Measurements from ENCODE around the gene BLVRB.
"Not testable (repeated sequence)": the region's sequence is repeated elsewhere in the genome, so short reads cannot be mapped to it uniquely, and the experiment has no call there.

Gene BLVRB

GRCh38 chr19:40458597-40458974, 7.0 kb downstream of the BLVRB start:
- Histone ChIP-seq H3K4me1 (ENCODE audit: control insufficient read depth in 2 of 2, insufficient read depth in 1 of 2, low read depth in 1 of 2, low read length in 2 of 2) (no peaks in the 10 kb centered on the region), H3K4me3 (ENCODE audit: low read length in 2 of 2) (no peak overlapping the region), H2BK120ac (ENCODE audit: low read depth, low read length) (no peak overlapping the region), H3K27ac (replicated peaks; ENCODE audit: low read length) (no peak overlapping the region), H4K8ac (ENCODE audit: low read depth, low read length) (no peak overlapping the region), H3K9me3 (replicated peaks in 1 of 2; ENCODE audit: control insufficient read depth in 2 of 2, insufficient read depth in 1 of 2, low read depth in 1 of 2, low read length in 2 of 2) (no peaks in the 10 kb centered on the region), H3K79me1 (ENCODE audit: low read depth, low read length) (no peaks in the 10 kb centered on the region), H2AFZ (ENCODE audit: low read length) (no peak overlapping the region), H3K27me3 (ENCODE audit: control insufficient read depth in 3 of 3, insufficient read depth in 3 of 3, low read depth in 1 of 3, low read length in 3 of 3) (no peaks in the 10 kb centered on the region), H2BK5ac (ENCODE audit: low read length) (no peak overlapping the region), H3K23ac (ENCODE audit: low read depth, low read length, poor library complexity) (peak overlapping the region; percentile 65), H3K36me3 (replicated peaks in 1 of 2; ENCODE audit: control insufficient read depth in 2 of 2, insufficient read depth in 2 of 2, low read length in 2 of 2) (no peaks in the 10 kb centered on the region), H3K4me2 (ENCODE audit: insufficient read depth, low read length, poor library complexity, severe bottlenecking) (no peak overlapping the region), H2BK15ac (ENCODE audit: low read length) (no peak overlapping the region), H3K18ac (ENCODE audit: low read length) (peak overlapping the region; percentile 57), H3K4ac (ENCODE audit: low read length) (no peak overlapping the region), H3K14ac (ENCODE audit: low read length) (no peak overlapping the region), H2AK5ac (ENCODE audit: low read depth, low read length) (no peak overlapping the region), H3K9ac (ENCODE audit: low read depth, low read length, poor library complexity) (no peak overlapping the region), H4K91ac (ENCODE audit: low read depth, low read length, poor library complexity) (no peak overlapping the region), H2BK12ac (ENCODE audit: low read length) (no peak overlapping the region)
- no CpG with 5 or more reads among the region's 3 CpGs for WGBS, 2 donors (ENCODE audit: extremely low coverage in 2 of 2, insufficient read length in 2 of 2, insufficient replicate concordance in 1 of 2)
- no peak for DNase-seq (ENCODE audit: low spot score)

- Histone ChIP-seq H4K91ac (ENCODE audit: low read depth, low read length, poor library complexity) (no peak overlapping the region), H2BK15ac (ENCODE audit: low read length) (no peak overlapping the region), H3K27ac (replicated peaks; ENCODE audit: low read length) (no peak overlapping the region), H4K8ac (ENCODE audit: low read depth, low read length) (no peak overlapping the region), H3K4ac (ENCODE audit: low read length) (no peak overlapping the region), H2BK12ac (ENCODE audit: low read length) (no peak overlapping the region), H3K36me3 (replicated peaks in 1 of 2; ENCODE audit: control insufficient read depth in 2 of 2, insufficient read depth in 2 of 2, low read length in 2 of 2) (no peaks in the 10 kb centered on the region), H2BK5ac (ENCODE audit: low read length) (no peak overlapping the region), H3K4me3 (ENCODE audit: low read length in 2 of 2) (no peak overlapping the region), H3K14ac (ENCODE audit: low read length) (no peak overlapping the region), H2AK5ac (ENCODE audit: low read depth, low read length) (no peak overlapping the region), H3K23ac (ENCODE audit: low read depth, low read length, poor library complexity) (peak overlapping the region; percentile 65), H3K4me1 (ENCODE audit: control insufficient read depth in 2 of 2, insufficient read depth in 1 of 2, low read depth in 1 of 2, low read length in 2 of 2) (no peaks in the 10 kb centered on the region), H3K27me3 (ENCODE audit: control insufficient read depth in 3 of 3, insufficient read depth in 3 of 3, low read depth in 1 of 3, low read length in 3 of 3) (no peaks in the 10 kb centered on the region), H3K9me3 (replicated peaks in 1 of 2; ENCODE audit: control insufficient read depth in 2 of 2, insufficient read depth in 1 of 2, low read depth in 1 of 2, low read length in 2 of 2) (no peaks in the 10 kb centered on the region), H3K79me1 (ENCODE audit: low read depth, low read length) (no peaks in the 10 kb centered on the region), H2BK120ac (ENCODE audit: low read depth, low read length) (no peak overlapping the region), H3K4me2 (ENCODE audit: insufficient read depth, low read length, poor library complexity, severe bottlenecking) (no peak overlapping the region), H3K18ac (ENCODE audit: low read length) (peak overlapping the region; percentile 57), H3K9ac (ENCODE audit: low read depth, low read length, poor library complexity) (no peak overlapping the region), H2AFZ (ENCODE audit: low read length) (no peak overlapping the region)
- no CpG with 5 or more reads among the region's 27 CpGs for WGBS, 2 donors (ENCODE audit: extremely low coverage in 2 of 2, insufficient read length in 2 of 2, insufficient replicate concordance in 1 of 2)
- DNase-seq (ENCODE audit: low spot score), result no peak
Observed at GRCh38 chr19:40457953-40458596, 7.5 kb downstream of the BLVRB start.

GRCh38 chr19:40457048-40457447, 8.5 kb downstream of the BLVRB start:
- H2BK12ac ChIP-seq (ENCODE audit: low read length), result no peak overlapping the region
- H3K4me2 ChIP-seq (ENCODE audit: insufficient read depth, low read length, poor library complexity, severe bottlenecking), result no peak overlapping the region
- H3K4me1 ChIP-seq (ENCODE audit: control insufficient read depth in 2 of 2, insufficient read depth in 1 of 2, low read depth in 1 of 2, low read length in 2 of 2), result no peaks in the 10 kb centered on the region
- H3K27me3 ChIP-seq (ENCODE audit: control insufficient read depth in 3 of 3, insufficient read depth in 3 of 3, low read depth in 1 of 3, low read length in 3 of 3), result no peaks in the 10 kb centered on the region
- H3K23ac ChIP-seq (ENCODE audit: low read depth, low read length, poor library complexity), result no peak overlapping the region
- no peak overlapping the region for H3K18ac ChIP-seq (ENCODE audit: low read length)
- no CpG with 5 or more reads among the region's 5 CpGs for WGBS, 2 donors (ENCODE audit: extremely low coverage in 2 of 2, insufficient read length in 2 of 2, insufficient replicate concordance in 1 of 2)
- H4K8ac ChIP-seq (ENCODE audit: low read depth, low read length), result no peak overlapping the region
- no peak for DNase-seq (ENCODE audit: low spot score)
- H2AK5ac ChIP-seq (ENCODE audit: low read depth, low read length), result no peak overlapping the region
- no peak overlapping the region for H3K9ac ChIP-seq (ENCODE audit: low read depth, low read length, poor library complexity)
- no peak overlapping the region for H3K14ac ChIP-seq (ENCODE audit: low read length)
- no peak overlapping the region for H2BK5ac ChIP-seq (ENCODE audit: low read length)
- H3K27ac ChIP-seq (replicated peaks; ENCODE audit: low read length), result no peak overlapping the region
- no peak overlapping the region for H2BK15ac ChIP-seq (ENCODE audit: low read length)
- H4K91ac ChIP-seq (ENCODE audit: low read depth, low read length, poor library complexity), result no peak overlapping the region
- no peak overlapping the region for H2AFZ ChIP-seq (ENCODE audit: low read length)
- no peaks in the 10 kb centered on the region for H3K36me3 ChIP-seq (replicated peaks in 1 of 2; ENCODE audit: control insufficient read depth in 2 of 2, insufficient read depth in 2 of 2, low read length in 2 of 2)
- H3K4me3 ChIP-seq (ENCODE audit: low read length in 2 of 2), result no peak overlapping the region
- H3K79me1 ChIP-seq (ENCODE audit: low read depth, low read length), result no peaks in the 10 kb centered on the region
- no peak overlapping the region for H2BK120ac ChIP-seq (ENCODE audit: low read depth, low read length)
- H3K9me3 ChIP-seq (replicated peaks in 1 of 2; ENCODE audit: control insufficient read depth in 2 of 2, insufficient read depth in 1 of 2, low read depth in 1 of 2, low read length in 2 of 2), result no peaks in the 10 kb centered on the region
- H3K4ac ChIP-seq (ENCODE audit: low read length), result no peak overlapping the region

GRCh38 chr19:40453943-40454342, 11.6 kb downstream of the BLVRB start:
- H2BK5ac ChIP-seq (ENCODE audit: low read length); H3K4me3 ChIP-seq (ENCODE audit: low read length in 2 of 2); H2AK5ac ChIP-seq (ENCODE audit: low read depth, low read length); H3K9ac ChIP-seq (ENCODE audit: low read depth, low read length, poor library complexity); H3K36me3 ChIP-seq (replicated peaks in 1 of 2; ENCODE audit: control insufficient read depth in 2 of 2, insufficient read depth in 2 of 2, low read length in 2 of 2); H3K4ac ChIP-seq (ENCODE audit: low read length); H2BK12ac ChIP-seq (ENCODE audit: low read length); H3K18ac ChIP-seq (ENCODE audit: low read length); DNase-seq (ENCODE audit: low spot score); H4K8ac ChIP-seq (ENCODE audit: low read depth, low read length); H3K79me1 ChIP-seq (ENCODE audit: low read depth, low read length); H3K4me1 ChIP-seq (ENCODE audit: control insufficient read depth in 2 of 2, insufficient read depth in 1 of 2, low read depth in 1 of 2, low read length in 2 of 2); H2AFZ ChIP-seq (ENCODE audit: low read length); H3K27ac ChIP-seq (replicated peaks; ENCODE audit: low read length); H2BK15ac ChIP-seq (ENCODE audit: low read length); H3K4me2 ChIP-seq (ENCODE audit: insufficient read depth, low read length, poor library complexity, severe bottlenecking); H4K91ac ChIP-seq (ENCODE audit: low read depth, low read length, poor library complexity); H3K23ac ChIP-seq (ENCODE audit: low read depth, low read length, poor library complexity); H2BK120ac ChIP-seq (ENCODE audit: low read depth, low read length); H3K14ac ChIP-seq (ENCODE audit: low read length); H3K9me3 ChIP-seq (replicated peaks in 1 of 2; ENCODE audit: control insufficient read depth in 2 of 2, insufficient read depth in 1 of 2, low read depth in 1 of 2, low read length in 2 of 2); H3K27me3 ChIP-seq (ENCODE audit: control insufficient read depth in 3 of 3, insufficient read depth in 3 of 3, low read depth in 1 of 3, low read length in 3 of 3): not testable (repeated sequence)
- no CpG with 5 or more reads among the region's 6 CpGs for WGBS, 2 donors (ENCODE audit: extremely low coverage in 2 of 2, insufficient read length in 2 of 2, insufficient replicate concordance in 1 of 2)

Data from neuronal stem cell (in vitro differentiated cells).